ENCODE data around the gene LMAN1.

The LMAN1 gene

DNA sequence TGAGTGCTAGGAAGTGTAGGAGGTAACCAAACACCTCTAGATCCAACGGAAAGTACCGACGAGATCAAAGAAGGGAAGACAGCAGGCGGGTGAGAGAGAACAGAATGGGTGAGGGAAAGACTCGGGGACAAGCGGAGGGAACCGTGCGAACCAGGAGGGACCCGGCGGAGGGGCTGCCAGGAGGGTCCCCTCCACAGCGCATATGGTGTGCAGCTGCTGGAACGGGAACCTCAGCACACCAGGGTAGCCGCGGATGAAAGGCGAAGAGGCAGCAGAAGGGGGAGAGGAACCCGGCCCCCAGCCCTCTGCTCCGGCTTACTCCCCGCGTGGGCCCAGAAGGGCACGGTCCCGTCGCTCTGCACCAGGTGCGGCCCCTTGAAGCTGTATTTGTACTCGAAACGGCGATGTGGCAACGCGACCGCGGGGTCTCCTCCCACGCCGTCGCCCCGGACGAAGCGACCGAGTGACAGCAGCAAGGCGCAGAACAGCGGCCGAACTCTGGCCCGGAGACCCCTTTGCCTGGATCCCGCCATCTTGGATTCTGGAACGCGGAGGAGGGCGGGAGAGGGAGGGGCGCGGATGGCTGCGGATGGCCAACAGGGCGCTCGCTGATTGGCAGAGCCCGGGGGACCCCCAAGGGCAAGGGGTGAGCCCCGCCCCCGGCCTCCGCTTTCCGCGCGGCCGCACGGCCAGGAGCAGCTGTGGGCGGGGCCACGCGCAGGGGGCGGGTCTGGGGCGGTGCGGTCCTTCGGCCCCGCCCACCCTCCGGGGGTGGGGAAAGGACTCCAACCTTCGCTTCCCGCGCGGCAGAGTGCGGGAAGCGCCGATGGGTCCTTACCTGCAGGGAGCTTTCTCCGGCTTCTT is at the start of gene LMAN1:
TSS of gene LMAN1 (minus strand) at position 554 of the 864 bp plus-strand sequence. CDS start at position 533, 21 bp downstream.
- DNase-seq (ENCODE audit: low spot score) = peak; percentile 100

DNA sequence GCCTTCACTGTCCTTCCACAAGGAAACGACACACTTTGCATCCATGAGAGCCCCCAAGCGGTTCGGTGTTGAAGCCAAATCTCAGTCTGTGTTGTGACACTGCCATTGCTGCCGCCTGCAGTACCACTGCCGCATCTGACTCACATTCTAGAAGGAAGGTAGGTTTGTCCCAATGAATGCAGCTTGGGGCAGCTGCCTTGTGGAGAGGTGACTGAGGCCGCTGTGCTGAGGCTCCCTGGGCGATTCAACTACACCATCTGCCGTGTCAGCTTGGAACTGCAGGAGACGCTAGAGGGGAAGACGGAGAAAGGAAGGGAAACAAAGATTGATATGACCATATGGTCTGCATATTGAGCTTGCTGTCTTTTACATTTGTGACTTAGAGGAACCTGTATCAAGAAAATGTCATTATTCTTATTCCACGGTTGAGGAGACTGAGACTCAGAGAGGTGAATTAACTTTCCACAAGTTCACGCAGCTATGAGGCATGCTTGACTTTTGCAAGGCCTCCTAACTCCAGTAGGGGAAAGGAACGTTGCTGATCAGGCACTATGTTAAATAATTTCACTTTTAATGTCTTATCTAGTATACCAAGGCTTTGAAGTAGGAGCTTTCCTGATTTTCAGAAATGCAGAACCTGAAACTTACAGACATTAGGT is 43.5 kb upstream of the LMAN1 start:
- DNase-seq (ENCODE audit: low spot score) = peak; percentile 92

GRCh38 chr18:59400407-59400806 is 41.3 kb upstream of the LMAN1 start:
- no peak for DNase-seq (ENCODE audit: low spot score)

DNA sequence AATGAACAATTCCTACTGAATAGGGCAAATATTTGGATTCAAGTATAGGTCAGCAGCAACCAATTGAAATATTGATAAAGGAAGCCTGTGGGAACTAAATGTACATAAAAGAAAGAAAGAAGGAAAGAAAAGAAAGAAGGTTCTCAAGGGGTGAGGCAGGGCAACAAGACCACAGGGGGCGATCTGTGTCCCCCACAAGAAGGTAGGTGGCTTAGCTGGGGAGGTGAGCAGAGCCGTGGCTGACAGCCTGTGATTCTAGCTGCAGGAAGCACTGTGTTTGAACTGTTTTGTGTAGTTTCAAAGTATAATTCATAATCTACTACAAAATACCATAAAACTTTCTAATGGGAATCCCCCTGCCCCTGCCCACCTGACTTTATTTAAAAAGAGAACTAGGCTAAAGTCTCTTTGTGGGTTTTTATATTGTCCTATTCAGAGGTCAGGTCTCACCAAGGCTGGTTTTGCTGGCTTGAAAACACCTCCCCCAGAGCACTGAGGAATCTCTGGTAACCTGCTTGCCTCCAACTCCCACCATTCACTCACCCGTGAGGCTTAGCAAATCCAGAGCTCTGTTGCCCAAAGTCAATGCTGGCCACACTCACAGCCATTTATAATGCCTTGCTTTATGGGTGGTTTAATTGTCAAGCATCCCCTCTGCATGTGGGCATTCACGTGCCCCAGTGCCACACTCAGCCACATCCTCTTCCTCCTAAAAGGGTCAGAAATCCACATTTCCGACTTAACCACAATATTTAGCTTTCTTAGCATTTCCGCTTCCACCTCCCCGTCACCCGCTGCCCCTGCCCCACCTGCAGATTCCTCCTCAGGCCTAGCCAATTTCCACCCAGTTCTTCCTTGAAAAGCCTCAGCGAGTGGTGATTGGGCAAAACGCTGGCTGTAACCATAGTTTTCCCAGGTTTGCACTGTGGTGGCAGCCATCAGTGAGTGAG is 36.4 kb upstream of the LMAN1 start:
- DNase-seq (ENCODE audit: low spot score) = no peak

DNA sequence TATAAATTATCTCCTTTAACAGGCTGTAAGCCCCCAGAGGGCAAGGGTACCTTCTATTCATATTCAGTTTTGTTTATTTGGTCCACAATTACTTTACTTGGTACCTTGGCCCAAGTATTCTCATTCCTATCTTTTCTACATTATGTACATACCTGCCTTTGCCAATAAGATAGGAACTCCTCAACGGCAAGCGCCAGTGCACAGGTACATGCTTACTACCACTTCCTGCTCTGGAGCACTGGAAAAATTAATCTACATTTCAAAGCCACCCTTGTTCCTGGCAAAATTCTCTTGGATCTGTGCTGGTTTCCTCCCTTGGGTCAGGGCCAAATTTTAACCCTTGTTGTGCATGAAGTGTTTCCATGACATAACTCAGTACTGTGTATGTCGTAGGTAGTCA is 34.3 kb upstream of the LMAN1 start:
- no peak for DNase-seq (ENCODE audit: low spot score)

DNA sequence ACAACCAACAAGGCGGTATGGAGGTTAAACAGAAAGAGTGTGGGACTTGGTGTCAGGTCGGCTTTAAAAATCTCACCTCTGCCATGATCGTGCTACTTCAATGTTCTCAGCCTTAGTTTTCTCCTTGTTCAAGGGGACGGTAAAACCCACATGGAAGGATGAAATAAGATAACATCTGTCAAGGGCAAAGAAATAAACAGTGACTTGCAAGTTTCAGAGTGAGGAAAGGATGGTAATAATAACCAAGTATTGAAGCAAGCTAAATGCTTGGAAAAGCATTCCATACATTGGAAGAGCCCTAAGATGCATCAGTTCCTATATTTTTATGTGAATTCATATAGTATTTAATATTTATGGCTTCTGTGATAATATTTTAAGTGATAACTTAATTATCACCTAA is 29.8 kb upstream of the LMAN1 start:
- no peak for DNase-seq (ENCODE audit: low spot score)

- DNase-seq (ENCODE audit: low spot score) = no peak
Observed at GRCh38 chr18:59387687-59388565, 28.9 kb upstream of the LMAN1 start.

- DNase-seq (ENCODE audit: low spot score) = no peak
Observed at GRCh38 chr18:59386909-59387686, 28.0 kb upstream of the LMAN1 start.

DNA sequence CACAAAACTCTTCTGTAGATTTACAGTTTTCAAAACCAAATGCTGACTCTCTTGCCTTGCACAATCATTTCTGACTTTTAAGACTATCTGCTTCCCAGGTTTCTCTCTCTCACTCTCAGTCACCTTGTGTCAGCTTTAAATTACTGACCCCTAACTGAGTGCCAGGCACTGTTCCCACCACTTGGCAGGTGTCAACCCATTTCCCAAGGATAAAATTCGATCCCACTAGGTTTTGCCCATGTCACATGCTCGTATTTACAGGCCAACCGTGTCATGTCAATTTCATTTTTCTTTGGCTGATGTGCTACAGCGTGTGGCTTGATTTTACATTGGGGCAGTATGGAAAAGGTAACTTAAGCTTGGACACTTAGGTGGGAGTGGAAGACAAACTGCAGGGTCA is 26.1 kb upstream of the LMAN1 start:
- DNase-seq (ENCODE audit: low spot score) = no peak

- DNase-seq (ENCODE audit: low spot score) = no peak
Observed at GRCh38 chr18:59383851-59384250, 24.8 kb upstream of the LMAN1 start.

DNA sequence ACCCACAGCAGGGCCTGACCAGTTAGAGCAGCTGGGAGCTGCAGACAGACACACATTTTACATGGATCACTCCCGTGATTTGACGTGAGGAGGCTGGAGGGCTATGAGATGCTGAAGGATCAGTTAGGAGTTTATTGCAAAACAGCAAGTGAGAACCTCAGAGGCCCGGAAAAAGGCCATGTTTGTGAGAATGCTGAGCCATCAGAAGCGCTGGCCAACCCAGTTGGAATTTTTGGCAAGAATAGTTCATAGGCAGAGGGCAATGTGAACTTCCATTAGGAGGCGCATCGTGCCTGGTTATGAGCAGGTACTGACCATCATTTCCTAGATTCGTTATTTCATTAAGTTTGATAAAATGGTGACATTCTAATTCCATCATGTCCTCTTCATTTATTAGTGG is 23.3 kb upstream of the LMAN1 start:
- DNase-seq (ENCODE audit: low spot score) = no peak

- no peak for DNase-seq (ENCODE audit: low spot score)
Observed at GRCh38 chr18:59381949-59382348, 22.9 kb upstream of the LMAN1 start.

GRCh38 chr18:59380706-59381105 is 21.6 kb upstream of the LMAN1 start:
- DNase-seq (ENCODE audit: low spot score) = no peak

GRCh38 chr18:59379772-59380522 is 20.9 kb upstream of the LMAN1 start:
- no peak for DNase-seq (ENCODE audit: low spot score)

GRCh38 chr18:59377613-59378337 is 18.7 kb upstream of the LMAN1 start:
- DNase-seq (ENCODE audit: low spot score) = no peak

DNA sequence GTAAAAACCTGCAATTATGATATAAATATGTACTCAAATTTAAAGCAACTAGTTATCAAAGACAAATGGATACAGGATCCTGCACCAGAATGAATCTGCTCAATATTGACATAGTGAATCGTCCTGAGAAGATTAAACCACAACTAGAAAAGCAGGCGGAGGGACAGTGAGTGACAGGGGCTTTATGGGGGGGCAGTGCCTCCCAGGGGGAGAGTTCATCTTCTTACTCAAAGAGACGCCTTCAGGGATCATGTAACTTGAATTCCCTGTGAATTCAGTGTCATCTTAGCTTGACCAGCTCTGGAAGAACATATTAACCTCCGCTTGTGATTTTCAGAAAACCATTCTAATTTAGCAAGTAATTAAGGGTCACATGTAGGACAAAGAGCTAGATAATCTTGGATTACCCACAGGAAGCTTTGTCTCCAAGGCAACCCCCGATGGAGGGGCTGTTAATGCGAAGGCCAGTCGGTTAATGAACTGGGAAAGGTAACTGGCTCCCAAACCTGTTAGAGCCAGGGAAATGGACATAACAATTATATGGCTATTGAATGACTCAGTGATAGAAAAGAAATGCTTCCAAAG is 17.4 kb upstream of the LMAN1 start:
- no peak for DNase-seq (ENCODE audit: low spot score)

DNA sequence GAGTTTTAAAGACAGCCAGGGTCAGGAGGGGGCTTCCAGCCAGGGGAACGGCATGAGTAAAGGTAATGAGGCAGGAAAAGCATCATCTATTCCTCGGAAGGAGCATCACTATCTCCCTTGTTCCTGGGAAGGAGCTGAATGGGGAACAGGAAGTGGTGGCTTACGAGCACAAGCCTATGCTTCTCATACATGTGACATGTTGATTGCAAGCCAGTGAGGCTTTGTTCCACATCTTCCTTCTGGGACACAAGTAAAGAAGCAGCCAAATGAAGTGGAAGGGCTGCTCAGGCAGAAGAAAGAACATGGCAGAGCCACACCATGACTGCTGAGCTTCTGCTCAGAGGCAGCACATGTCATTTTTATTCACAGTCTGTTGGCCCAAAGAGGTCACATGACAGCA is 15.1 kb upstream of the LMAN1 start:
- no peak for DNase-seq (ENCODE audit: low spot score)

- DNase-seq (ENCODE audit: low spot score) = no peak
Observed at GRCh38 chr18:59372975-59373374, 13.9 kb upstream of the LMAN1 start.

GRCh38 chr18:59360381-59360780 is 1.3 kb upstream of the LMAN1 start:
- DNase-seq (ENCODE audit: low spot score) = no peak
